GM19099 (cell line): ENCODE measurements around the gene SORCS2.

Experiments used
- POLR2A ChIP-seq: IDR thresholded peaks from 3 replicates; pipeline ENCODE4 v1.6.1; 2011; ENCODE audit warnings: low read depth; ENCODE audit not compliant: insufficient read length; ENCODE audit errors: extremely low read depth

Gene SORCS2

GRCh38 chr4:7500404-7500803, 308.1 kb downstream of the SORCS2 start:
- TF ChIP-seq POLR2A = no peak

GRCh38 chr4:7501314-7501713, 309.0 kb downstream of the SORCS2 start:
- no peak for TF ChIP-seq POLR2A

- TF ChIP-seq POLR2A = no peak
These were observed 309.5 kb downstream of the SORCS2 start for GRCh38 chr4:7501873-7502272.

GRCh38 chr4:7503559-7504249, 311.4 kb downstream of the SORCS2 start:
- no peak for TF ChIP-seq POLR2A

- no peak for TF ChIP-seq POLR2A
These were observed 313.0 kb downstream of the SORCS2 start for GRCh38 chr4:7505116-7505900.

GRCh38 chr4:7506119-7506518, 313.8 kb downstream of the SORCS2 start:
- no peak for TF ChIP-seq POLR2A

- TF ChIP-seq POLR2A = no peak
These were observed 314.2 kb downstream of the SORCS2 start for GRCh38 chr4:7506572-7506971.

GRCh38 chr4:7507381-7507780, 315.0 kb downstream of the SORCS2 start:
- TF ChIP-seq POLR2A = no peak

GRCh38 chr4:7510066-7510465, 317.7 kb downstream of the SORCS2 start:
- TF ChIP-seq POLR2A = no peak

GRCh38 chr4:7510538-7510937, 318.2 kb downstream of the SORCS2 start:
- TF ChIP-seq POLR2A = no peak

- no peak for TF ChIP-seq POLR2A
These were observed 319.2 kb downstream of the SORCS2 start for GRCh38 chr4:7511525-7511924.

- no peak for TF ChIP-seq POLR2A
These were observed 320.1 kb downstream of the SORCS2 start for GRCh38 chr4:7512428-7512827.

- no peak for TF ChIP-seq POLR2A
These were observed 320.6 kb downstream of the SORCS2 start for GRCh38 chr4:7512946-7513345.

GRCh38 chr4:7513671-7514070, 321.3 kb downstream of the SORCS2 start:
- no peak for TF ChIP-seq POLR2A

- TF ChIP-seq POLR2A = no peak
These were observed 321.9 kb downstream of the SORCS2 start for GRCh38 chr4:7514281-7514680.

- no peak for TF ChIP-seq POLR2A
These were observed 322.5 kb downstream of the SORCS2 start for GRCh38 chr4:7514789-7515188.

GRCh38 chr4:7515390-7515902, 323.1 kb downstream of the SORCS2 start:
- TF ChIP-seq POLR2A = no peak
